Gastroesophageal sphincter (tissue), 4 donors: ENCODE data around the gene ZC3HAV1. TPM values are rescaled to one million over a fixed set of nuclear protein-coding genes. Genes with fewer than 3 reads are reported as not detected.
"Not testable (repeated sequence)": the region's sequence is repeated elsewhere in the genome, so short reads cannot be mapped to it uniquely, and the experiment has no call there.

Experiments used
- ATAC-seq: fragments of 150-250 bp; one replicate; pipeline ENCODE4 v1.9.1; 2016; ENCODE audit warnings: mild to moderate bottlenecking, moderate library complexity
- H3K27ac ChIP-seq, 4 donors: fragments of 200-600 bp; sonication (generic) in 3 of 4; 1 replicate in 3 of 4; 2 replicates in 1 of 4; pipeline ENCODE4 v1.5.1; 2016 to 2019
- H3K27me3 ChIP-seq: fragments of 200-600 bp; sonication (generic); one replicate; pipeline ENCODE4 v1.5.1; 2019
- H3K36me3 ChIP-seq, 2 donors: fragments of 200-600 bp; sonication (generic); one replicate each; pipeline ENCODE4 v1.5.1; 2019; ENCODE audit warnings: control low read depth in 1 of 2
- H3K4me1 ChIP-seq, 3 donors: fragments of 200-600 bp; sonication (generic); 1 replicate in 2 of 3; 2 replicates in 1 of 3; pipeline ENCODE4 v1.5.1; 2016 to 2019; ENCODE audit warnings: control low read depth in 2 of 3
- H3K4me3 ChIP-seq, 2 donors: fragments of 200-600 bp; sonication (generic); one replicate each; pipeline ENCODE4 v1.5.1; 2019; ENCODE audit warnings: mild to moderate bottlenecking in 1 of 2, moderate library complexity in 1 of 2
- H3K9me3 ChIP-seq, 3 donors: fragments of 200-600 bp; sonication (generic); one replicate each; pipeline ENCODE4 v1.5.1; 2017 to 2019; ENCODE audit warnings: control low read depth in 2 of 3
- CTCF ChIP-seq, 4 experiments: fragments of 200-600 bp in 2 of 4; fragments of 450-650 bp in 2 of 4; sonication (generic) in 1 of 4; IDR thresholded peaks; one replicate each; pipeline ENCODE4 v1.5.1; 2017 to 2019; ENCODE audit warnings: antibody characterized with exemption in 4 of 4, mild to moderate bottlenecking in 2 of 4, moderate library complexity in 2 of 4
- EP300 ChIP-seq: sonication (generic); formaldehyde crosslinking; IDR thresholded peaks from one replicate; pipeline ENCODE4 v1.6.1; 2017; ENCODE audit warnings: antibody characterized with exemption, mild to moderate bottlenecking
- POLR2A ChIP-seq, 2 donors: fragments of 450-650 bp; IDR thresholded peaks; one replicate each; pipeline ENCODE4 v1.6.1; 2017; ENCODE audit warnings: antibody characterized with exemption in 2 of 2, mild to moderate bottlenecking in 2 of 2, moderate library complexity in 1 of 2
- POLR2AphosphoS5 ChIP-seq: sonication (generic); formaldehyde crosslinking; IDR thresholded peaks from one replicate; pipeline ENCODE4 v1.6.1; 2017; ENCODE audit warnings: antibody characterized with exemption
- WGBS, 2 donors: methylation state at CpG; one replicate each; pipeline ENCODE4 v1.1.5; 2018; ENCODE audit warnings: low coverage in 1 of 2; 5-methylcytosine and 5-hydroxymethylcytosine counted together
- total RNA-seq, 4 donors: library from RNA; depleted of rRNA; stranded (reverse); fragments of >200 nt; gene quantifications; one replicate each; pipeline ENCODE4 v1.1.0, GENCODE V29; 2016

ZC3HAV1 gene
- total RNA-seq, 4 donors from 2014 or later, result 21.8 to 30.4 (median 27.2) TPM

- H3K27ac ChIP-seq, result peak overlapping the region in 3 of 4 donors; percentile 56 to 80 (median 79)
- H3K36me3 ChIP-seq, result peaks cover 0 to 14% of the 10 kb centered on the region in 2 donors
- ATAC-seq, result peak; percentile 96
- H3K4me1 ChIP-seq, result peaks cover 0 to 19% (median 9%) of the 10 kb centered on the region in 3 donors
- H3K9me3 ChIP-seq, result no peaks in the 10 kb centered on the region
- H3K4me3 ChIP-seq, result peak overlapping the region; percentile 57 to 63
- TF ChIP-seq POLR2AphosphoS5 (peak; percentile 64), CTCF (IDR thresholded peaks at IDR 0.05) (no peak)
- no peaks in the 10 kb centered on the region for H3K27me3 ChIP-seq
- 0 to 2% methylated on average over 9 to 15 of the region's 36 CpGs for WGBS, 2 donors
These were observed 24.0 kb upstream of the ZC3HAV1 start for GRCh38 chr7:139133335-139134139.

GRCh38 chr7:139132887-139133286, 23.4 kb upstream of the ZC3HAV1 start:
- Histone ChIP-seq H3K27me3 (no peaks in the 10 kb centered on the region), H3K9me3 (no peaks in the 10 kb centered on the region), H3K36me3 (peaks cover 0 to 14% of the 10 kb centered on the region in 2 donors), H3K27ac (peak overlapping the region in 3 of 4 donors; percentile 56 to 80 (median 79)), H3K4me3 (peak overlapping the region; percentile 57 to 63), H3K4me1 (peaks cover 0 to 19% (median 9%) of the 10 kb centered on the region in 3 donors)
- WGBS, 2 donors, result 27 to 33% methylated on average over 5 to 6 of the region's 6 CpGs
- TF ChIP-seq CTCF (IDR thresholded peaks at IDR 0.05) (no peak), POLR2A (IDR thresholded peaks at IDR 0.05) (no peak), POLR2AphosphoS5 (no peak), EP300 (no peak)
- no peak for ATAC-seq

DNA sequence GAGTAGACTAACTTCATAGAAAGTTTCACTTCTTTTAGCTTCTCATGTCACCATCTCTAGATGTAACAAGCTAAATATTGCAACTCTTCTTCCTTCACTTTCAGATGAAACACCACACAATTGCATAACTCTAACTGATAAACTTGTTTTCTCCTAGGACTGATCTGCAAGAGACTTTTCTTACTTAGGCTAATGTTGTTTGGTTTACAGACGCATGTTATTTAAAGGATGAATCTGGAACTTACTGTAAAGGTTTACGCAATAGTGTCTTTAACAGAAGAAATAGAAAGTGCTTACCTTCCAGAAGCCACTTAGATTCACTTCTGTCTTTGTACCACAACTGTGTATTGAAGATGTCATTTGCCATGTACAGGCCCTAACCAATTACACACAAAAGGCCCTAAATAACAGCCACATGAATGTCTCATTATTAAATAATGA, 22.1 kb upstream of the ZC3HAV1 start:
- Histone ChIP-seq H3K4me1 (peaks cover 0 to 19% (median 9%) of the 10 kb centered on the region in 3 donors), H3K27ac (no peak overlapping the region), H3K36me3 (peaks cover 0 to 9% of the 10 kb centered on the region in 2 donors), H3K9me3 (no peaks in the 10 kb centered on the region), H3K27me3 (no peaks in the 10 kb centered on the region), H3K4me3 (no peak overlapping the region)
- ATAC-seq, result no peak
- 83 to 88% methylated on average over 2 of the region's 2 CpGs for WGBS, 2 donors
- TF ChIP-seq CTCF (IDR thresholded peaks at IDR 0.05) (no peak), POLR2AphosphoS5 (no peak), EP300 (no peak), POLR2A (IDR thresholded peaks at IDR 0.05) (no peak)

DNA sequence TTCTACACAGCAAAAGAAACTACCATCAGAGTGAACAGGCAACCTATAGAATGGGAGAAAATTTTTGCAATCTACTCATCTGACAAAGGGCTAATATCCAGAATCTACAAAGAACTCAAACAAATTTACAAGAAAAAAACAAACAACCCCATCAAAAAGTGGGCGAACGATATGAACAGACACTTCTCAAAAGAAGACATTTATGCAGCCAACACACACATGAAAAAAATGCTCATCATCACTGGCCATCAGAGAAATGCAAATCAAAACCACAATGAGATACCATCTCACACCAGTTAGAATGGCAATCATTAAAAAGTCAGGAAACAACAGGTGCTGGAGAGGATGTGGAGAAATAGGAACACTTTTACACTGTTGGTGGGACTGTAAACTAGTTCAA, 20.3 kb upstream of the ZC3HAV1 start:
- H3K36me3 ChIP-seq, H3K9me3 ChIP-seq, H3K4me3 ChIP-seq, ATAC-seq, H3K27ac ChIP-seq, H3K27me3 ChIP-seq: not testable (repeated sequence)
- peaks cover 0 to 18% (median 9%) of the 10 kb centered on the region in 3 donors for H3K4me1 ChIP-seq
- WGBS, 2 donors, result 100% methylated on average over 2 of the region's 2 CpGs; no CpG with 5 or more reads in 1 of the 2 donors

GRCh38 chr7:139127648-139128047, 18.1 kb upstream of the ZC3HAV1 start:
- 60 to 92% methylated on average over 1 to 2 of the region's 4 CpGs for WGBS, 2 donors
- Histone ChIP-seq H3K27me3 (peaks cover 21% of the 10 kb centered on the region), H3K27ac (no peak overlapping the region), H3K4me3 (no peak overlapping the region), H3K9me3 (no peaks in the 10 kb centered on the region), H3K36me3 (no peaks in the 10 kb centered on the region), H3K4me1 (peaks cover 0 to under 1% (median under 1%) of the 10 kb centered on the region in 3 donors)
- no peak for ATAC-seq
- TF ChIP-seq CTCF (IDR thresholded peaks at IDR 0.05) (no peak), EP300 (no peak), POLR2AphosphoS5 (no peak), POLR2A (IDR thresholded peaks at IDR 0.05) (no peak)
